ENCODE measurements around the gene USPL1.
"Not testable (repeated sequence)": the region's sequence is repeated elsewhere in the genome, so short reads cannot be mapped to it uniquely, and the experiment has no call there.

USPL1 gene

GRCh38 chr13:30647824-30648521 lies 30.3 kb downstream of the USPL1 start:
- no peak for ATAC-seq
- TF ChIP-seq ZNF70 (CRISPR knock-in tag; IDR thresholded peaks at IDR 0.05) = no peak
- TF ChIP-seq ZC3H10 (CRISPR knock-in tag; IDR thresholded peaks at IDR 0.05) = no peak
- TF ChIP-seq ZNF565 (CRISPR knock-in tag; conservative IDR thresholded peaks at IDR 0.05; ENCODE audit: low read depth) = no peak
- TF ChIP-seq CREB5 (CRISPR knock-in tag; IDR thresholded peaks at IDR 0.05; ENCODE audit: low read depth) = no peak
- no peak for TF ChIP-seq RARB (CRISPR knock-in tag; IDR thresholded peaks at IDR 0.05)
- TF ChIP-seq CSRNP3 (CRISPR knock-in tag; IDR thresholded peaks at IDR 0.05) = no peak
- no peak for TF ChIP-seq ISL1 (CRISPR knock-in tag; IDR thresholded peaks at IDR 0.05)
- no peak for TF ChIP-seq PATZ1 (CRISPR knock-in tag; IDR thresholded peaks at IDR 0.05; ENCODE audit: borderline replicate concordance)
- no peak for TF ChIP-seq ESRRG (CRISPR knock-in tag; IDR thresholded peaks at IDR 0.05)
- TF ChIP-seq PPARA (CRISPR knock-in tag; IDR thresholded peaks at IDR 0.05; ENCODE audit: borderline replicate concordance) = no peak

GRCh38 chr13:30648522-30649012 lies 30.8 kb downstream of the USPL1 start:
- no peak for TF ChIP-seq SNAI2 (CRISPR knock-in tag; IDR thresholded peaks at IDR 0.05)
- TF ChIP-seq TCF4 (CRISPR knock-in tag; IDR thresholded peaks at IDR 0.05; ENCODE audit: borderline replicate concordance) = no peak
- no peak for TF ChIP-seq PATZ1 (CRISPR knock-in tag; IDR thresholded peaks at IDR 0.05; ENCODE audit: borderline replicate concordance)
- TF ChIP-seq ESRRG (CRISPR knock-in tag; IDR thresholded peaks at IDR 0.05) = no peak
- no peak for TF ChIP-seq ARNTL (CRISPR knock-in tag; IDR thresholded peaks at IDR 0.05; ENCODE audit: borderline replicate concordance, low read depth)
- TF ChIP-seq POU6F1 (CRISPR knock-in tag; IDR thresholded peaks at IDR 0.05; ENCODE audit: borderline replicate concordance, low read depth) = no peak
- no peak for TF ChIP-seq GLIS3 (CRISPR knock-in tag; IDR thresholded peaks at IDR 0.05)
- ATAC-seq = no peak

GRCh38 chr13:30651648-30652047 lies 33.9 kb downstream of the USPL1 start:
- ATAC-seq = not testable (repeated sequence)

GRCh38 chr13:30652746-30653386 lies 35.1 kb downstream of the USPL1 start:
- TF ChIP-seq POU6F1 (CRISPR knock-in tag; IDR thresholded peaks at IDR 0.05; ENCODE audit: borderline replicate concordance, low read depth) = no peak
- TF ChIP-seq ISL1 (CRISPR knock-in tag; IDR thresholded peaks at IDR 0.05) = no peak
- no peak for TF ChIP-seq CREB5 (CRISPR knock-in tag; IDR thresholded peaks at IDR 0.05; ENCODE audit: low read depth)
- ATAC-seq = no peak

Data from SK-N-SH treated with all-trans-retinoic acid at 6 μM for 48 hours (cell line).